GOT3 (cell line): ENCODE results near the gene HDLBP.

Experiments
- DNase-seq: peaks from one replicate; lab custom pipeline; 2025; ENCODE audit warnings: mixed read lengths; lab: John Stamatoyannopoulos, UW

Gene HDLBP, protein sequence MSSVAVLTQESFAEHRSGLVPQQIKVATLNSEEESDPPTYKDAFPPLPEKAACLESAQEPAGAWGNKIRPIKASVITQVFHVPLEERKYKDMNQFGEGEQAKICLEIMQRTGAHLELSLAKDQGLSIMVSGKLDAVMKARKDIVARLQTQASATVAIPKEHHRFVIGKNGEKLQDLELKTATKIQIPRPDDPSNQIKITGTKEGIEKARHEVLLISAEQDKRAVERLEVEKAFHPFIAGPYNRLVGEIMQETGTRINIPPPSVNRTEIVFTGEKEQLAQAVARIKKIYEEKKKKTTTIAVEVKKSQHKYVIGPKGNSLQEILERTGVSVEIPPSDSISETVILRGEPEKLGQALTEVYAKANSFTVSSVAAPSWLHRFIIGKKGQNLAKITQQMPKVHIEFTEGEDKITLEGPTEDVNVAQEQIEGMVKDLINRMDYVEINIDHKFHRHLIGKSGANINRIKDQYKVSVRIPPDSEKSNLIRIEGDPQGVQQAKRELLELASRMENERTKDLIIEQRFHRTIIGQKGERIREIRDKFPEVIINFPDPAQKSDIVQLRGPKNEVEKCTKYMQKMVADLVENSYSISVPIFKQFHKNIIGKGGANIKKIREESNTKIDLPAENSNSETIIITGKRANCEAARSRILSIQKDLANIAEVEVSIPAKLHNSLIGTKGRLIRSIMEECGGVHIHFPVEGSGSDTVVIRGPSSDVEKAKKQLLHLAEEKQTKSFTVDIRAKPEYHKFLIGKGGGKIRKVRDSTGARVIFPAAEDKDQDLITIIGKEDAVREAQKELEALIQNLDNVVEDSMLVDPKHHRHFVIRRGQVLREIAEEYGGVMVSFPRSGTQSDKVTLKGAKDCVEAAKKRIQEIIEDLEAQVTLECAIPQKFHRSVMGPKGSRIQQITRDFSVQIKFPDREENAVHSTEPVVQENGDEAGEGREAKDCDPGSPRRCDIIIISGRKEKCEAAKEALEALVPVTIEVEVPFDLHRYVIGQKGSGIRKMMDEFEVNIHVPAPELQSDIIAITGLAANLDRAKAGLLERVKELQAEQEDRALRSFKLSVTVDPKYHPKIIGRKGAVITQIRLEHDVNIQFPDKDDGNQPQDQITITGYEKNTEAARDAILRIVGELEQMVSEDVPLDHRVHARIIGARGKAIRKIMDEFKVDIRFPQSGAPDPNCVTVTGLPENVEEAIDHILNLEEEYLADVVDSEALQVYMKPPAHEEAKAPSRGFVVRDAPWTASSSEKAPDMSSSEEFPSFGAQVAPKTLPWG (N-terminal part only)

DNA sequence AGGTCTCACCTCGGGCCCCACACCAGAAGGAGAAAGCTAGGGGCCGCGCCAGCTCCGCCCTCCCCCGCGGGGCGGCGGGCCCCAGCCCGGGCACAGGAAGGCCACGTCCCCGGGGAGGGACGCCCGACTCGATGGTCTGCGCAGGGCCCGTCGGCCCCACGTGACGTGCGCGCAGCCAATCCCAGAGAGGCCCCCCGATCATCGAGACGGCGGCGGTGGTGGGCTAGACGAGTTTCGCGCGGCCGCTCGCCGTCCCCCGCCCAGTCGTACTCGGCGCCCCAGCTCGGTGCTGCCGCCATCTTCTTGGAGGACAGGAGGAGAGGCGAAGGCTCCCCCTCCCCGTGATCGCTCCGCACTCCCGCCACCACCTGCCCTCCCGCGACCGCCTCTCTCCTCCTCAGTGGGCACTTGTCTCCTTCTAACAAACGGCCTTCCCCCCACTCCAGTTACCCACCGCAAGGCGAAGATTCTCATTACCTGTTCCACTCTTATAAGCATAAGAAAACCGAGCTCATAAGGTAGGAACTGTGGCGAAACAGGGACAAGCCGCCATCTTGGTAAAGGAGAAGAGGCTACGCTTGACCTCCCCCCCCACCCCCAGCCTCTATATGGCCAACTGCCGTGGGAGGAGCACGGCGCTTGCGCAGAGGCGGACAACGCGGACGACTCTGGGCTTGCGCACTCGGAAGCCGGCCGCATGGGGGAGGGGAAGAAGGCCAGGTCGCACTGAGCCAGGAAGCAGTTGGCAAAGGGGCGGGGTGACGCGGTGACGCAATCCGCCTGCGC lies at the start of gene HDLBP:
Gene HDLBP, minus strand, starts transcription at position 580 of the 786 bp plus-strand sequence. CDS start 48,803 bp downstream, outside the sequence.
- DNase-seq: peak; percentile 97

DNA sequence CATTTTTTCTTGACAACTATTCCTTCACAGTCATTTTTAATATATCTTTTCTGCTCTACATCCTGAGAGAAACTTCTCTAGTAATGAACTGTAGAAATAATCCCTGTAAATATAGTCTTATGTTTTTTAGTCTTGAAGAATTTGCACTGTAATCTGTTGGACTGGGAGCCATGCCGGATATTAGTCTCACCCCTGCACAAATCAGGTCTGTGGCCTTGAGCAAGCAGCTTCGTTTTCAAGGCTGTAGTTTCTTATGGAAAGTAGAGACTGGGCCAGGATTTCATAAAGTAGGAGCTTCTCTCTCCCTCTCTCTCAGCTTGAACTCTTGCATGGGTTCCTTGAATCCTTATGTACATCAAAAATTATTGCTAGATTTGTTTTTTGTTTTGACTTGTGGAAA lies 49.3 kb upstream of the HDLBP start:
- DNase-seq: no peak

DNA sequence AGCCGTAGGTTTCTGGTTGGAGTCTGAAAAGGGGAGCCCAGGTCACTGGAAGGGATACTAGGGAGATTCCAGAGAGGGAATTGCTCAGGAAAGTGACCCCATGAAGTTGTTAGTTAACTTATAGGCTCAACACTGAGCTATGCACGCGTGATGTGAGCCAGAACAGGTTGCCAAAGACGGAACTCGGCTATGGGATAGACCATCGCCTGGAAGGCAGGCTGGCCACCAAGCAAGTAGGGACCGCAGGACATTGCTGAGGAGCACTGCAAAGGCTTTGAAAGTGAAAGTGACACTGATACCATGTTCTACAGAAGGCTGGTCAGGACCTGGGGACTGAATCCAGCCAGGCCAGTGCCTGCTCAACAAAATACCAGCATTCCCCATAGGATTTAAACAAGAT lies 48.0 kb upstream of the HDLBP start:
- no peak for DNase-seq

DNA sequence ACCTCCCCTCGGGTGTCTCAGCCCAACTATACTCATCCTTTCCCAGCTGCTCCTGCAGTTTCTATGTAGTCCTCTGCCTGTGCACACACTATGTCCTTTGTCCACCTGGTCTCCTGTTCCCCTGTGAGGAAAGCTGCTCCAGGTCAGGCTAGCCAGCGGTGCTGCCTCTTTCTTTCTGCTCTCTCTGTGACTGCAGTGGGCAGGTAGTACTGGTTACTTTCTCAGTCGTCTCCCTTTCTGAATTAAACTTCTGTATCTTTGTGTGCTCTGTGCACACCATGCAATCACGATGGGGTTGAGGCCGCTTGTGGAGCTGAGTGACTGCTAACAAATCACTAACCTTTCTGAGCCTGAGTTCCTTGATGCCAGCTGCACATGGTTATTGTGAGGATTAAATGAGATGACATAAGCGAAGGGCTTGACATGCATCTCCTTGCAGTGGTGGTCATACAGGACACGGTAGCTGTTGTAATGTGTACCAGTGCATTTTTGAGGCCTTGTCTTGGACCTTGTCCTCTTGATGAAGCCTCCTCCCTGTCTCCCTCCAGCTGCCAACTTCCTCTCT lies 44.1 kb upstream of the HDLBP start:
- DNase-seq: no peak

DNA sequence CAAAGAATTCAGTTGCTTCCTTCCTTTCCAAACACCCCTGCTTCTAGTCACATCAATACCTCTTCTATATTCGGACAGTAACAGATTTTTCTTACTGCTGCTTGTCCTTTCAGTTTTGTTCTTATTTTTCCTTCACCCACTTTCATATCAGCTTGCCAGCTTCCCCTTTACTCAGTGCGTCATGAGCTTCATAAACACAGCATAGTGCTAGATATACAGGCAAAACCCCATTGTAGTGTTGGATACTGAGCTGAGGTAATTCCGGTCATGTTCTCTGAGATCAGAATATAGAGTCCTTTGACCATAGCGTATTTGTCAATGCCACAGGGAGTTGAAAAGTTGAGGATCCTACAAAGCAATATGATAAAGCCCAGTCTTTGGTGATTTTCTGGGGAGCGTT lies 43.0 kb upstream of the HDLBP start:
- no peak for DNase-seq

DNA sequence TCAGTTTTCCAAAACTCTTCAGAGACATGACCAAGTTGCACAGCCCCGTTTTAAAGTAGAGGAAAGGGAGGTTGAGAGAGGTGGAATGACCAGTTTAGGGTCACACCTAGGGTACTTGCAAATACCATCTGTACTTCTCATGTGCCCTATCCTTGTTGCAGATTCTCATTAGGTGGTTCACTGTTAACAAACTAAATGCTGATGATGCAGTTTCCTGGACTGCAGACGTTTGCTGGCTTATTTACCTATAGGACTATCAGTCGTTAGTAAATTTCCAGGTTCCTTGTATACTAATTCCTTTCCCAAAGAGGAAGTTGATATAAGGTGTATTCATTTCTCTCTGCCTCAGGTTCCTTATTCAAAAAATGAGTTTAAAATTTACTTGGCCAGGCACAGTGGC lies 42.1 kb upstream of the HDLBP start:
- DNase-seq: no peak

DNA sequence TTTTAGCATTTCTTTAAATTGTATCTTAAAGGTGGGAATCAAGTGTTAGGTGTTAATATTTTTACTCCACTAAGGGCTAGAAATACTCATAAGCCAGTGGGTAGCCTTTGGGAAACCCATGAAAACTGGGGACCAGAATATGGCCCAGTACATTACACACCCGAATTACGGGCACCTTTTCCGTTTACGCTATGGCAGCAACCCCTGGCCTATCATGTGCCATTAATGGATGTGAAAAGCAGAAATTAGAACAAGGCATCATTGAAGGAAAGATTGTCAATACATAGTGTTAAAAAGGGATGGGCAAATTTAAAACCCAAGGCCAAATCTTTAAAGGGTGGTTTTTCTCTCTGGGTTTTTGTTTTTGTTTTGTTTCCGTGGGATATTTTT lies 41.4 kb upstream of the HDLBP start:
- no peak for DNase-seq

DNA sequence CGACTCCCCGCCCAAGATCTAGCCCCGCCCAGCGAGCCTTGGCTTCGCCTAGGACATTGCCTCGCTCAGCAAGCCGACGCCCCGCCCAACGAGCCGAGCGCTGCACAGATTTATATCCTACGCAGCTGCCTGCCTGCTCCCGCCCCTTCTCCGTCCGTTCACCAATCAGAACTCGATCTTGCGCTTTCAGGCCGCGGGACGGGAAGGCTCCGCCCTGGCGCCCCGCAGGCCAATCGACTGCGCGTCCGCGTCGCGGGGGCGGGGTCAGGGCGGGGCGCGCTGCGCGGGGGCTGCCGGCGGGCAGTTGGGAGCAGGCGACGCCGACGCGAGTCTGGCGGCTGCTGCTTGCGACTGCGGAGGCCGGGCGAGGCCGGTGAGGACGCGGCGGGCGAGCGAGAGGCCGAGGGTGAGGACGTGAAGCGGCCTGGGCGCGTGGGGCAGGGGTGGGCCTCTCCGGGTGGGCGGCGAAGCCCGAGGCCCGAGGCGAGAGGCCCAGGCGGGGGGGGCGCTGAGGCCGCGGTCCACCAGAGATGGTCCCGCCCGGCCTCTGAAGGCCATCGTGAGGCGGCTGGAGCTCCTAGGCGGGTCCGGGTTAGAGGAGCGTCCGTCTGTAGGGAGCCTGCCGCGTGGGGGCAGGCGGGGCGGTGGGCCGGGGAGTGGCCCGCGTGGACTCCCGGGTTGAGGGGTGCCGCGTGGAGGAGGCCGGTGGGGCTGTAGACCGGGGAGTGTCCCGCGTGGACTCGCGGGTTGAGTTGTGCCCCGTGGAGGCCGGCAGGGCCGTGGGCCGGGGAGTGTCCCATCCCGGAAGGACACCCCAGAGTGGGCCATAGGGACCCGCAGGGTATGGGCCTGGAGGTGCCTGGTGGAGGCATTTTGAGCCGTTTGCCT lies 40.8 kb upstream of the HDLBP start, which contains the start of gene FARP2:
Gene FARP2, plus strand, starts transcription at position 303 of the 888 bp plus-strand sequence. CDS start 16,823 bp downstream, outside the sequence.
- DNase-seq: peak; percentile 93

DNA sequence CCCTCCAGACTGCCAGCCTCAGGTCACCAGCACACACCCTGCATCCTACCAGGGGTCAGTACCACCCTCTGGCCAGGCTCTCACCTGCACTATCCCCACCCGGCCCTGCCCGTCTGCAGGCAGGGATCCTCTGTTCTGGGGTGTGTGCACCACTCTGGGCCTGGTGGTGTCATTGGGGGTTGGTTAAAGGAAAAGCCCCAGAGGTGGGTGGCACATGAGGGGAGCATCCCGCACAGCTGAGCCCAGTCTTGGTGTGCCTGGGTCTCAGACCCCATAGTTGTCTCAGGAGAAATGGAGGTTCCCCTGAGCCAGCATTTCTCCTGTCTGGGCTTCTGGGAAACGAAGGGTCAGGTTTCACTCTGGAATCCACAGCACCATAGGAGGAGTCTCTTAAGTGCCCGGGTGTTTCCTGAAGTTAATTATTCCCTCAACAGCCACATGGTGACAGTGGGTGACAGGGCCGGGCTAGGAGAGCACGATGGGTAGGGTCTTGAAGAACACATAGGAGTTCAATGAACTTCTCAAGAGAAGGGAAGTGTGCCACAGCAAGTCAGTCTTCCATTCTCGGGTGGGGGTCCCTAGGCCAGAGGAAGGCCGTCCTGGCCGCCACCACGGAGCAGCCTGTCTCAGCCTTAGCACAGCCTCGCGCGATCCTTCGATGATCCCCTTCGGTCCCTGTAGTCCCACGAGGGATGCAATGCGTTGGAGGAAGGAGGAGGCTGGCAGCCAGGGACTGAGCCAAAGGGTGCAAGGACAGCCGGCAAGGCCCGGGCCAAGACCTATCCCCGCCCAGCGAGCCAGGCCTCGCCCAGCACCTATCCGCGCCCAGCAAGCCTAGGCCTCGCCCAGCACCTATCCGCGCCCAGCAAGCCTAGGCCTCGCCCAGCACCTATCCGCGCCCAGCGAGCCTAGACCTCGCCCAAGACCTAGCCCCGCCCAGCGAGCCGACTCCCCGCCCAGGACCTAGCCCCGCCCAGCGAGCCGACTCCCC lies 39.5 kb upstream of the HDLBP start:
- no peak for DNase-seq

DNA sequence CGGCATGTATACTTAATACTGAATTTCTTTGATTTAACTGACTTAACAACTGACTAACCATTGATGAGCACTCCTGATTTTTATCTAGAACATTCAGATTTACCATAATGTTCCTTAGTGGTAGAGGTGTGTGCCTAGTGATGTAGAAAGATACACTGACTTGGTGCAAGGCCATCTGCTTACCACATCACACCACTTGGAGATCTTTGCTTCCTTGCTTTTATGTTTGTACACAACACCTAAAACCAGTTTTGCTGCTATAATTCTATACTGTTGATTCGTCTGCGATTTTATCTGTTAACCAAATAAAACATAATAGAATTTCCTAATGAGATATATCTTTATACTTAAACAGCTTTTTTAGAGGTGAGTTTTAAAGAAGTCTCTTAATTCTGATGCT lies 36.8 kb upstream of the HDLBP start:
- DNase-seq: no peak

DNA sequence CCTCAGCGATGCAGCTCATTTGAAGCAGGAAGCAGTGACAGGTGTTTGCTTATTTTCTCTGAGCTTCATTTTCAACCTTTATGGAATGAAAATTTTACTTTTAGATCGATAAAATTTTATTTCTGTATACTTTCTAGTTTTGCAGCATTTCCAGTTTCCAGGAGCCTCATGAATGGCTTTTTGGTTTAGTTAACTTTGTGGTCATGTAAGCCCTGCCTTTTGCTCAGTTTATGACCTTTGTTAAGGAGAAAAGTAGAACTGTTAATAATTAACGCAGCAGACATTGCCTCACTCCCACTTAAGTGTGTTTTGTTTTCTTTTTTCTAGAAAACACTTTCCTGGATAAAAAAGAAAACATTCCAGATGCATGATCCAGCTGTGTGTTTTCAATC lies 36.2 kb upstream of the HDLBP start:
- DNase-seq: no peak

DNA sequence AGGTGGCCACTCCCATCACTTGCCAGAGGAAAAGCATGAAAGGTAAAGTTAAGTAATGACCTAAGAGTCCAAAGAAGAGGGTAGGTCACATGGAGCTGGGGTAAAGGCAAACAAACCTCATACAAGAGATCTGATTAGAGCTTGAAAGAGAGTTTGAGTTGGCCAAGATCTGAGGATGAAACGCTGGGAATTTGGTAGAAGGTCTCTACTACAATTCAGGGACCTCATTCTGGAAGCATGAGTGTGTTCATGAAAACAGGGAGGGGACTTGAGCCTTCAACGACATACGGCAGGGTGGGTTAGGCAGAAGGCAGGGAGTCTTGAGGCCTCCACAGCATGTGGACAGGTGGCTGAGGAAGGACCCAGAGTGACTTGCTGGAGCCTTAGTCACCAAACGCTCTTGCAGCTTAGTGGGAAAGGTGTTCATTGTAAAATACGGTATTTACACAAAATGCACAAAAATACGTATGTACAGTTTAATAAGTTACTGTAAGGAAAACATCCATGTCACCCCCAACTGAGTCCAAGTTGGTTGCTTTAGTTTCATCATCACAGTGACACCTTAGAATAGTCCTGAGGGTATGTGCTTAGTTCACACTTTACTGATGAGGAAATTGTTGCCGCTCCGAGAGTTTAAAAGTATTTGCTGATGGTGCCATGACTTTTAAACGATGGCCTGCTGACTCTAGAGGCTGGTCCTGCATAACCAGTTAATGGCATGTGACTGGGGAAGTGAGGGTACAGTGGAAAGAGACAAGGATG lies 35.6 kb upstream of the HDLBP start:
- no peak for DNase-seq

DNA sequence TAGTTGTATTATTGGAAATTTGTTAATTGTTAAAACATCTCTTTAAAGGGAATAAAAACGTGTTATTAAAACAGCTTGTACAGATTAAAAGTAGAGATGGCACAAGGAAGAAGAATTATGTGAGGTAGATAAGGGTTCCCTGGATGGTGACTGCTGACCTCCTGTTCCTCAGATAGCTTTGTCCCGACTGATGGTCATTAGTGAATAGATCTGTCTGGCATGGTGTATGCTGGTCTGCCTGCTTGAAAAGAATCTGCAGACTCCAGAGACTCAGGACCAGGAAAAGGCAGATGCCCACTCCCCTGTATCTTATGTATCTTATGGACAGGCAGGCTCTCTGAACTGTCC lies 35.0 kb upstream of the HDLBP start:
- no peak for DNase-seq

DNA sequence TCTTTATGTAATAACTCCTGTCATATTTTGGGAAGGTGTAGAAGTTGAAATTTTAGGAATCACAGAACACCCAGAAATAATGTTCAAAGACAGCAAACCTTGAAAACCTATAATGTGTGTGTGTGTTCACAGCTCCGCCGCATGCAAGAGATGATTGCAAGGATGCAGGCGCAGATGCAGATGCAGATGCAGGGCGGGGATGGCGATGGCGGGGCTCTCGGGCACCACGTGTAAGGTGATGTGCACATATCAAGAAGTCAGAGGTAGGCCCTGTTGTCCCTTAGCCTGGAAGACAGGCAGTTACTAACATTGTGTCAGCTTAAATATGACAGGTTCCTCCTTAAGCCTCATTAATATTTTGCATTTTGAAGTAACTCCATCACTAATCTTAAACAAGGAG lies 34.5 kb upstream of the HDLBP start:
- DNase-seq: no peak

DNA sequence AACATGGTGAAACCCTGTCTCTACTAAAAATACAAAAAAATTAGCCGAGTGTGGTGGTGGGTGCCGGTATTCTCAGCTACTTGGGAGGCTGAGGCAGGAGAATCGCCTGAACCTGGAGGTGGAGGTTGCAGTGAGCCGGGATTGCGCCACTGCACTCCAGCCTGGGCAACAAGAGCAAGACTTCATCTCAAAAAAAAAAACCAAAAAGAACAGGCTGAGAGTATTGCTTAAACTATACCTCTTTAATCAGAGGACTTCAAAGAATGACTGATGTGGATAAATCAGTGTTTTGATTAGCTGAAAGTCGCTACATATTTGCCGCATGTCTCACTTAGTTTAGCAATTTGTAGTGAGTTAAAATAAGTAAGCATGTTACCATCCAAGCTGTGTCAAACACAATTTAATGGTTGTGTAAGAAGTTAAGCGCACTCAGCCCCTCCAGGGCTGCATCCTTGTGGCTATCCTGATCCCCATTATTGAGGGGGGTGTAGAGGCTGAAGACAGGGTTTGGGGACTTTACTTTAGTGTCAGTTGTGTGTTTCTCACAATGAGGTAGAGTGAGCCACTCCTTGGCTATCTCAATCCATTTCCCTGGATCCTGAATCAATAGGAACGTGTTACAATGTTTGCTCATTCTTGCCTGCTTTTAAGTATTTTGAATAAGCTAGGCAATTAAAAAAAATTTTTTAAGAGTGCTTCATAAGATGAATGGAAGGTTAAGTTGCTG lies 29.6 kb upstream of the HDLBP start:
- DNase-seq: no peak

DNA sequence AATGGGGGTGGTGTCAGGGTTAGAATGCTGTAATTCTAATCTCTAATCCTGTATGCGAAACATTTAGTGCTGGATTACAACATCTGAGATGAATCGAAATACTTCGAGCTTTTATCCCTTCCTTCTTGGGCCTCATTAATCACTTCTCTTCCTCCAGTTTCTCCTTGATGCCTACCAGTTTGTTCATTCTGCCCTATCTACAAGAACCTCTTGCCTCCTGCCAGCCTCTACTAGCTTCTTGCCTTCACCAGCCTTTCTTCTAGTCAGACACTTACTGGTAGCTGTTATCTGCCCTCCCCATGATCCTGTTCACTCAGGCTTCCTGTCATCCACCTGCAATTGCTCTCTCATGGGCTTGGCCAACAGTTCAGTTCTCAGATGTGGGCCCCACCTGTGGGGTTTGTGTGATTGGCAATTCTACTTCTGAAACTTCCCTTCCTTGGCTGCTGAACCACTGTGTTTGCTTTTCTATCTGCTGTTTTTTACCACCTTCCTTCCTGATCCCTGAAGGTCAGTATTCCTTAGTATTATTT lies 25.2 kb upstream of the HDLBP start:
- no peak for DNase-seq
